ENCODE results near the gene TDRD12.

The TDRD12 gene

DNA sequence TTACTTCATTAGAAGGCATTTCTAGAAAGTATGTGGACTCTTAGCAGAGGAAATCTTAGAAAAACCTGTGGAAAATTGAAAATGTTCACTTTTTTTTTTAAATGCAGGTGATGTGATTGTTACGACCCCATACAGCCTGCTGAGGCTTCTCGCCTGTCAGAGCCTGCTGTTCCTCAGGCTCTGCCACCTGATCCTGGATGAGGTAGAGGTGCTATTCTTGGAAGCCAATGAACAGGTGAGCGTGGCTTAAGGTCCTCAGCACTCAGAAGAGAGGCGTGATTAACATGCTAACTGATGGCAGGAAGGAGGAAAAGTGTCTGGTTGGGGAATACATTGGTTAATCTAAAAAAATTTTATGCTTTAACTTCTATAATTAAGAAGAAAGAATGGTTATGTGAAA, 78.6 kb downstream of the TDRD12 start:
- Histone ChIP-seq H3K9me3 (ENCODE audit: control insufficient read depth, insufficient read depth, low read length) (no peaks in the 10 kb centered on the region), H3K4me1 (ENCODE audit: insufficient read depth, low read length) (no peaks in the 10 kb centered on the region), H3K36me3 (ENCODE audit: insufficient read depth, low read length) (no peaks in the 10 kb centered on the region), H3K9ac (ENCODE audit: low read depth, low read length) (no peak overlapping the region)

DNA sequence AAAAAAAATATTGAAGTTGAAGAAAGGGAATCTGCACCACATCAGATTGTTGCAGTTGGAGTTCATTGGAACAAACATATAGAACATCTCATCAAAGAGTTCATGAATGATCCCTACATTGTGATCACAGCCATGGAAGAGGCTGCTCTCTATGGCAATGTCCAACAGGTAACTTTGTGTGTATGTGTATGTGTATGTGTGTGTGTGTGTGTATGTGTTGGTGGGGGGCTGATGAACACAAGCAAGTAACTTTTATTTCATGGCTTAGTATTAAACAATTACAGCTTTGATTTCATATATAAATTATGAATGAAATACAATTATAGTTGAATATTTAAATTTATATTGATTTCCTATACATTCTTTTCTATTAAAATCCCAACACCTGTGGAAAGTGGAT, 80.6 kb downstream of the TDRD12 start:
- no peaks in the 10 kb centered on the region for H3K4me1 ChIP-seq (ENCODE audit: insufficient read depth, low read length)
- H3K9me3 ChIP-seq (ENCODE audit: control insufficient read depth, insufficient read depth, low read length), result no peaks in the 10 kb centered on the region
- no peaks in the 10 kb centered on the region for H3K36me3 ChIP-seq (ENCODE audit: insufficient read depth, low read length)
- H3K9ac ChIP-seq (ENCODE audit: low read depth, low read length), result no peak overlapping the region

DNA sequence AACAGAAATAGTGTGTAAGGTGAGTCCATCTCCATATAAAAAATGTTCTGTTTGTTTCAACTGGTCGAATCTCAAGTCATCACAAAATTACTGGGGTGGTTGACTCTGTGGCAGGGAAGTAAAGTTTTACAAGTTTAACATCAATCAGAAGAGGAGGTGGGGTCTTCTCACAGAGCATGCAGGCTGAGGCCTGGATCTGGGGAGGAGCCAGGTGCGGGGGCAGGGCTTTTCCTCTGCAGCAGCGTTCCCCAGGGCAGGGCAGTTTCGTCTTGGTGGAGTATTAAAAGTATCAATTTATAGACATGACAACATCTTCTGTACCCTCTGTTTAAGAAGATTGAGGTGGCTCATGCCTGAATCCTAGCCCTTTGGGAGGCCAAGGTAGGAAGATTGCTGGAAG, 81.2 kb downstream of the TDRD12 start:
- no peaks in the 10 kb centered on the region for H3K9me3 ChIP-seq (ENCODE audit: control insufficient read depth, insufficient read depth, low read length)
- no peaks in the 10 kb centered on the region for H3K4me1 ChIP-seq (ENCODE audit: insufficient read depth, low read length)
- H3K36me3 ChIP-seq (ENCODE audit: insufficient read depth, low read length), result no peaks in the 10 kb centered on the region
- no peak overlapping the region for H3K9ac ChIP-seq (ENCODE audit: low read depth, low read length)

DNA sequence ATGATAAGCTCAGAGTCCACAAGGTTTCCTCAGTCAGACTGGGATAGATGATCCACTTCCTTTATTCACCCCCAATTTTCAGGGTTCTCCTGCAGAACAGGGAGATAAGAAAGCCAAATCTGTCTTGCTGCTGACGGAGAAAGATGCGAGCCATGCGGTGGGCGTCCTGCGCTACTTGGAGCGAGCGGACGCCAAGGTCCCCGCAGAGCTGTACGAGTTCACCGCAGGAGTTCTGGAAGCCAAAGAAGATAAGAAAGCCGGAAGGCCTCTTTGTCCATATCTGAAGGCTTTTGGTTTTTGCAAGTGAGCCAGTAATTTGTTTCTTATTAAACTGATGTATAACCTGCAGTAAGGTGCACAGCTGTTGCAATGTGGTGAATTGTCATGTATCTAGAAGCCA, 83.3 kb downstream of the TDRD12 start:
- Histone ChIP-seq H3K9me3 (ENCODE audit: control insufficient read depth, insufficient read depth, low read length) (no peaks in the 10 kb centered on the region), H3K36me3 (ENCODE audit: insufficient read depth, low read length) (no peaks in the 10 kb centered on the region), H3K4me1 (ENCODE audit: insufficient read depth, low read length) (no peaks in the 10 kb centered on the region), H3K9ac (ENCODE audit: low read depth, low read length) (no peak overlapping the region)

DNA sequence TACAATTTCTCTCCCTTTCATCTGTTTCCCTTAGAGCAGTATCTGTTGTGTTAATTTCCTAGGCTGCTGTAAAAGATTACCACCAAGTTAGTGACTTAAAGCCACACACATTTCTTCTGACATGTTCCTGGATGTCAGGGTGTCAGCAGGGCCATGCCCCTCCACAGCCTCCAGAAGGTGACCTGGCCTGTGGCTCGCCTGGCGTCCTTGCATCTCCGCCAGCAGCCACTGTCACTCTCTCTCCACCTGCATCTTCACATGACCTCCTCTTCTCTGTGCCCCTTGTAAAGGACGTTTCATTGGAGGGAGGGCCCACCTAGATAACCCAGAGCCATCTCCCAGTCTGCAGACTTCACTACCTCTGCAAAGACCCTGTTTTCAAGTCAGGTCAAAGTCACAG, 88.7 kb downstream of the TDRD12 start:
- Histone ChIP-seq H3K9me3 (ENCODE audit: control insufficient read depth, insufficient read depth, low read length) (no peaks in the 10 kb centered on the region), H3K9ac (ENCODE audit: low read depth, low read length) (no peak overlapping the region), H3K4me1 (ENCODE audit: insufficient read depth, low read length) (no peaks in the 10 kb centered on the region), H3K36me3 (ENCODE audit: insufficient read depth, low read length) (no peaks in the 10 kb centered on the region)

DNA sequence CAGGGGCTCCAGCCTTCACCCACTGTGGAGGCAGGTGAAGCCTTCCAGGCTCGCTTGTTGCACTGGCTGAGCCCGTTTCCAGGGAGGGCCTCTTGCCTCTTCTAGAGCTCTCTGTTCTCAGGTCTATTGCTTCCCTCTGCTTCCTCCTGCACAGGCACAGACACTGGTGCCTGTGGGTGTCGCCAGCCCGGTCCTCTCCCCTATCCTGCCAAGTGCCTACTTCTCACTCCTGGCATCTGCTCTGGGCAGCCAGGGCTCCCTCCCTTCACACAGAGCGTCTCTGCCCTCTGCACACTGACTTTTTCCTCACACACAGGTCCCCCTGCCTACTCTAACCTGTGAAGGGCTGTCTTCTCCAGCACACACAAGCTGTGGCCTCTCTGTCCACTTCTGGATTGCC, 89.7 kb downstream of the TDRD12 start:
- H3K9me3 ChIP-seq (ENCODE audit: control insufficient read depth, insufficient read depth, low read length), result no peaks in the 10 kb centered on the region
- no peaks in the 10 kb centered on the region for H3K36me3 ChIP-seq (ENCODE audit: insufficient read depth, low read length)
- no peaks in the 10 kb centered on the region for H3K4me1 ChIP-seq (ENCODE audit: insufficient read depth, low read length)
- no peak overlapping the region for H3K9ac ChIP-seq (ENCODE audit: low read depth, low read length)

DNA sequence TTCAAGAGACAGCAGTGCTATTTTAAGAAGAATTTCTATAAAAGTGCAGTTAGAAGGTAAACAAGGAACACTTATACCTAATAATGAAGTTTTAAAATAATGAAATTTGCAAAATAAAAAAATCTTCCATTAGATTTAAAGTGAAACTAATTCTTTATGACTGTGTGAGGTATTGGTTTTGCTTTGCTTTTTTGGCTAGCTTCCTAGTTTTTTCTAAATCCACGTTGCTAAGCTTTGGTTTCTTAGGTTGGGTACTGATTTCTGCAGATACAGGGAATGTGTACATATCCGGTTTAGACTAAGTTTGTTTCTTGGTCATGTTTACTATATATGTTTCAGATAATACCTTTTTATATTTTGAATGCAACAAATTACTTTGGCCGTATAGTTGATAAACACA, 90.2 kb downstream of the TDRD12 start:
- H3K36me3 ChIP-seq (ENCODE audit: insufficient read depth, low read length), result no peaks in the 10 kb centered on the region
- no peak overlapping the region for H3K9ac ChIP-seq (ENCODE audit: low read depth, low read length)
- H3K9me3 ChIP-seq (ENCODE audit: control insufficient read depth, insufficient read depth, low read length), result no peaks in the 10 kb centered on the region
- no peaks in the 10 kb centered on the region for H3K4me1 ChIP-seq (ENCODE audit: insufficient read depth, low read length)

DNA sequence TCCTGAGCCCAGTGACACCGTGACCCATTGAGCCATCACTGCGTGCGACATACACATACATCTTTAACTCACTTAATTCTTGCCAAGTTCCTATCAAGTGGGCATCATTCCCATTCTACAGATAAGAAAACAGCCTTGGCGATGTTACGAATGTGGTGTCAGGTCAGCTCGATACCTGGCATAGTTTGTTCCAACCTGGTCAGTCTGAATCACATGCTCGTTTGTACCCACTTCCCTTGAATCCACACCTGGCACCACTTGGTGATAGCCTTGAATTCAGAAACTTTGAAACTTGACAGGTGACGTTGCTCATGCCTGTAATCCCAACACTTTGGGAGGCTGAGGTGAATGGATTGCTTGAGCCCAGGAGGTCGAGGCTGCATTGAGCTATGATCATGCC, 90.9 kb downstream of the TDRD12 start:
- no peak overlapping the region for H3K9ac ChIP-seq (ENCODE audit: low read depth, low read length)
- H3K4me1 ChIP-seq (ENCODE audit: insufficient read depth, low read length), result no peaks in the 10 kb centered on the region
- no peaks in the 10 kb centered on the region for H3K9me3 ChIP-seq (ENCODE audit: control insufficient read depth, insufficient read depth, low read length)
- H3K36me3 ChIP-seq (ENCODE audit: insufficient read depth, low read length), result no peaks in the 10 kb centered on the region

DNA sequence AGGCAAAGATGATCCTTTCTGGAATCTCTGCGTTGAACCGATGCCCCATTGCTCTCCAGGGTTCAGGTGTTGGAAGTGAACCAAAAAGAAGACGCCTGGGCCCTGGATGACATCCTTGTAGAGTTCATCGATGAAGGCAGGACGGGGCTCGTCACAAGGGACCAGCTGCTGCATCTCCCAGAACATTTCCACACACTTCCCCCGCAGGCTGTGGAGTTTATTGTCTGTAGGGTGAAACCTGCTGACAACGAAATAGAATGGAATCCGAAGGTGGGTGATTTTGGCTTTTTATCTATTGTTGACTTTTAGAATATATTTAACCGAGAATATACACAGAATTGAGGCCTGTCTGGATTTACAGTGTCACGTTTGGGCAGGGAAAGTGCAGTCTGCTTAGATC, 91.6 kb downstream of the TDRD12 start:
- Histone ChIP-seq H3K9me3 (ENCODE audit: control insufficient read depth, insufficient read depth, low read length) (no peaks in the 10 kb centered on the region), H3K9ac (ENCODE audit: low read depth, low read length) (no peak overlapping the region), H3K4me1 (ENCODE audit: insufficient read depth, low read length) (peaks cover 2% of the 10 kb centered on the region; the same call in 1 of the 2 replicates), H3K36me3 (ENCODE audit: insufficient read depth, low read length) (no peaks in the 10 kb centered on the region)

DNA sequence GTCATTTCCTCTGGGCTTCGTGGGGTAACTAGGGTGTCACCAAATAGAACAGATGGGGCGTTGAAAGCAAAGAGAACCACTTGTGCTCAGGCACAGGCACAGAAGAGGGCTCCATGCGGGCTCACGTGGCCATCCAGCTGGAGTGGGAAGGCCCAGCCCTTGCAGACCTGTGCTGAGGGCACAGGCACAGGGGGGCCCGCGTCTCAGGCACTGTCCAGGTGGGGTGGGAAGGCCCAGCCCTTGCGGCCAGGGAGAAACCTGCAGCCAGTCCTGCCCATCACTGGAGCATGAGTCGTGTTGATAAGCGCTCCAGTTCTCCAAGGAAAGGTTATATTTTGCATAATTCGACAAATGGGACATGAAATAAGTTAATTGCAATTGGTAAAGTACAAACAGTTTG, 92.5 kb downstream of the TDRD12 start:
- peaks cover 10% of the 10 kb centered on the region for H3K4me1 ChIP-seq (ENCODE audit: insufficient read depth, low read length)
- H3K36me3 ChIP-seq (ENCODE audit: insufficient read depth, low read length), result no peaks in the 10 kb centered on the region
- no peak overlapping the region for H3K9ac ChIP-seq (ENCODE audit: low read depth, low read length)
- H3K9me3 ChIP-seq (ENCODE audit: control insufficient read depth, insufficient read depth, low read length), result no peaks in the 10 kb centered on the region

DNA sequence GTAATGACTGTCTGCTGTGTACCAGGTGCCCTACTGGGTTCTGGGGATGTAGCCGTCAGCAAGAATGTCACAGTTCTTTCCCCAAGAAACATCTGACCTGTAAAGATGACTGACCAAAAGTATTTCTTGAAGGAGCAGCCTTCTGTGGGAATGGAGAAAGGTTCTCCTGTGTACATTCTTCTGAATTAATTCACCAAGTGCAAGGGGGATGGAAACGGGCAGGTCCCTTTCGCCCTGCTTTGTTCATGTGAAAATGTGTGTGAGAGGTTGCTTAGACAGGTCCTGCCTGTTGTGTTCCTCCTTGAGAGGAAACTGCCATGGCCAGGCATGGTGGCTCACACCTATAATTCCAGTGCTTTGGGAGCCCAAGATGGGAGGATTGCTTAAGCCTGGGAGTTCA, 93.0 kb downstream of the TDRD12 start:
- no peak overlapping the region for H3K9ac ChIP-seq (ENCODE audit: low read depth, low read length)
- H3K36me3 ChIP-seq (ENCODE audit: insufficient read depth, low read length), result no peaks in the 10 kb centered on the region
- peaks cover 14% of the 10 kb centered on the region for H3K4me1 ChIP-seq (ENCODE audit: insufficient read depth, low read length)
- no peaks in the 10 kb centered on the region for H3K9me3 ChIP-seq (ENCODE audit: control insufficient read depth, insufficient read depth, low read length)

DNA sequence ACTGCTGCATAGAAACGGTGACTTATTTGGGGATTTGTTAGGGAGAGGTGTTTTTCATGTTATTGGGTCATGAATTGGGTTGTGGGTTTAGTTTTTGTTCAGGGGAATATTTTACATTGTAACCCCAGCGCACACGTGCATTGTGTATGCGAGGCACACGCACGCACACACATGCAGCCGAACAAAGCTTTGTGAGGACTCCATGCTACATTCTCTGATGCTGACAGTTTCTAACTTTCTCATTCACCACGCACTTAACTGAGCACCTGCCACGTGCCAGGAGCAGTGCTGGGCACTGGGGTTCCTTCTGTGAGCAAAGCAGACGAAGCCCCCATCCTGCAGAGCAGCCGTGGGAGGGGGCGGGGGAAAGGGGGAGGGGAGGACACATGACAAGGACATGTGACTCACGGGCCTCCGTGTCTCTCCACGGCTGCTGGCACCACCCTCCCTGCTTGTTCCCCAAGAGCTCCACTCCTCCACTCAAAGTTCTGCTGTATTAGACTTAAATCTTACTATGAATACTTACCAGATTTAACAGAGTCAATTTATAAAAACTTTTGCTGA, 94.4 kb downstream of the TDRD12 start:
- Histone ChIP-seq H3K9me3 (ENCODE audit: control insufficient read depth, insufficient read depth, low read length) (no peaks in the 10 kb centered on the region), H3K4me1 (ENCODE audit: insufficient read depth, low read length) (peaks cover 14% of the 10 kb centered on the region), H3K9ac (ENCODE audit: low read depth, low read length) (no peak overlapping the region), H3K36me3 (ENCODE audit: insufficient read depth, low read length) (no peaks in the 10 kb centered on the region)

DNA sequence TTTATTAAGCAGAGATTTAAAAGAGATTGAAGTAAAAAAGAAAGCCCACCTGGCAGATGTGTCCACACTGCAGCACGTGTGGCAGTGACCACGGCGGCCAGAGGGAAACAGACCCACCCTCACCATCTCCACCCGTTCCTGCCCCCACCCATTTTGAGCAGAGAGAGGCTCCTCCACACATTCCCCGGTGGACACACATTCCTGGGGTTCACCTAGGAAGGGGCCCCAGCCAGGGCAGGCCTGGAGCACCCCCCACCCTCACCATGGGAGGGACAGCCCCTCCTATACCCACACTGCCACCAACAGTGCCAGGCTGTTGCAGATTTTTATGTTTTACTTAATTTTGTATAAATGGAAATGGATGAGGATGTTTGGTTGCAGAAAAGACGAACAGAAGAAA, 95.1 kb downstream of the TDRD12 start:
- Histone ChIP-seq H3K36me3 (ENCODE audit: insufficient read depth, low read length) (no peaks in the 10 kb centered on the region), H3K9me3 (ENCODE audit: control insufficient read depth, insufficient read depth, low read length) (no peaks in the 10 kb centered on the region), H3K9ac (ENCODE audit: low read depth, low read length) (no peak overlapping the region), H3K4me1 (ENCODE audit: insufficient read depth, low read length) (peaks cover 14% of the 10 kb centered on the region)

DNA sequence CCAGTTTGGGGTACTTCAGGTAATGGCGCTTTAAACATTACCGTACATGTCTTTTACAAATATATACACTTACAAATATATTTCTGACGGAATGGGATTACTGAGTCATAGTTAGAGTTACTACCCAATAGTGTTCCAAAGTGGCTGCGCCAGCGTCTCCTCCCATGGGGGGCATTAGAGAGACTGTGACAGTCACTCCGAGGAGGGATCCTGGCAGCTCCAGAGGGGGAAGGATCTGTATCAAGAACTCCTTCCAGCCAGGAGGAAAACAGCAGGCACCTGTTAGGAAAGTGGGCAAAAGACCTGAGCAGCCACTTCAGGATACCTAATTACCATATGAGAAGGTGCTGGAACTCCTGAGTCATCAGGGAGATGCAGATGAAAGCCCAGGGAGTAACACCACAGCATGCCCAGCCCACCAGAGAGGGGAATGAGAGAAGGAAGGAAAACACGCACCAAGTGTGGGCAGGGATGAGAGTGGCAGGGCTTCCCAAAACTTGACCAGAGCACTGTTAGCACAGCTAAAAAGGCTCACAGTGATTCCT, 97.1 kb downstream of the TDRD12 start:
- Histone ChIP-seq H3K9ac (ENCODE audit: low read depth, low read length) (no peak overlapping the region), H3K36me3 (ENCODE audit: insufficient read depth, low read length) (no peaks in the 10 kb centered on the region), H3K9me3 (ENCODE audit: control insufficient read depth, insufficient read depth, low read length) (no peaks in the 10 kb centered on the region), H3K4me1 (ENCODE audit: insufficient read depth, low read length) (peaks cover 14% of the 10 kb centered on the region)

DNA sequence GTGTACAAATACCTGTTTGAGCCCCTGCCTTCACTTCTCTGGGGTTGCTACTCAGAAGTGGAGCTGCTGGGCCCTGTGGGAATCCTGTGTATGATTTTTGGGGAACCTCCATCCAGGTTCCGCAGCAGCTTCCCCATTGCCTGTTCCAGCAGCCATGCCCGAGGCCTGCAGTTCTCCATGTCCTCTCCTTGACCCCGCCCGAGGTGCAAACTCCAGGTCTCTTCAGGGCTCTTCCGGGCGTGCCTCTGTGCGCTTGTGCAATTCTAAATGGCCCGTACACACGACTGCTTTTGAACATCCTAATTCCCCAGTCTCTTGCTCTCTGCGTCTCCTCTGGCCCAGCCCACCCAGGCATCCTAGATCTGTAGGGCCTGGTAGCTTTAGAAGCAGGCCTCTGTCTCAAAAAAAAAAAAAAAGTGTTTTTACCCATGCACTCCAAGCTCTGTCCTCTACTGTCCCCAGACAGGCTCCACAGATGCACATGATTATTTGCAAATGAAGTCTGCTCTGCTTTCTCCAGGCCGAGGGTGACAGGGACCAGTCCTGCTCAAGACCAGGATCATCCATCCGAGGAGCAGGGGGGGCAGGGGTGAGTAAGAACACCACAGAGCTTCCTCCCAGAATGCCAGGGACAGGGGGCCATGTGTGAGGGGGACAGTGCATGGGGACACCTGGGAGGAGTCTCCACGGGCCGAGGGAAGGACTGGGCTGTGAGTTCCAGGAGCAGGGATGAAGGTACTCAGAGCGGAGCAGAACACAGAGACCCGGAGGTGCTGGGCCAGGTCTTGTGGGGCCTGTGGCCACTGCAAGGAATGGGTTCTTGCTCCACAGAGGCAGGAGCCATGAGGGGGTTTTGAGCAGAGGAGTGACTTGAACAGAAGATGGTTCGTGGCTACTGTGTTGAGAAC, 98.3 kb downstream of the TDRD12 start:
- H3K4me1 ChIP-seq (ENCODE audit: insufficient read depth, low read length), result peaks cover 14% of the 10 kb centered on the region
- H3K9me3 ChIP-seq (ENCODE audit: control insufficient read depth, insufficient read depth, low read length), result no peaks in the 10 kb centered on the region
- H3K9ac ChIP-seq (ENCODE audit: low read depth, low read length), result no peak overlapping the region
- no peaks in the 10 kb centered on the region for H3K36me3 ChIP-seq (ENCODE audit: insufficient read depth, low read length)
